Ovary (tissue), 9 donors: ENCODE data around the gene DACT2. TPM values are rescaled to one million over a fixed set of nuclear protein-coding genes. Genes with fewer than 3 reads are reported as not detected.

ENCODE experiments used
- DNase-seq, 5 donors: peaks; one replicate each; pipeline ENCODE4 v3.0.0-alpha.2; 2019 to 2020
- H3K27ac ChIP-seq, 2 donors: fragments of 200-600 bp; one replicate each; pipeline versions ENCODE4 v1.5.1 to v1.8.0; 2019 to 2022
- H3K27me3 ChIP-seq: fragments of 200-600 bp; one replicate; pipeline ENCODE4 v1.8.0; 2022
- H3K36me3 ChIP-seq: fragments of 200-600 bp; sonication (generic); one replicate; pipeline ENCODE4 v1.5.1; 2019
- H3K4me1 ChIP-seq: one replicate; pipeline ENCODE4 v1.8.1; 2013; ENCODE audit warnings: mild to moderate bottlenecking, moderate library complexity; ENCODE audit not compliant: insufficient read depth
- H3K4me3 ChIP-seq: fragments of 200-600 bp; sonication (generic); one replicate; pipeline ENCODE4 v1.5.1; 2017
- H3K9me3 ChIP-seq, 2 donors: fragments of 200-600 bp in 1 of 2; sonication (generic) in 1 of 2; one replicate each; pipeline versions ENCODE4 v1.5.1 to v1.8.1; 2013 to 2019; ENCODE audit warnings: mild to moderate bottlenecking in 1 of 2, moderate library complexity in 1 of 2
- CTCF ChIP-seq, 3 donors: fragments of 450-650 bp in 2 of 3; fragments of 200-600 bp in 1 of 3; IDR thresholded peaks; one replicate each; pipeline versions ENCODE4 v1.5.1 to v1.8.0; 2016 to 2022; ENCODE audit warnings: antibody characterized with exemption in 3 of 3, mild to moderate bottlenecking in 1 of 3
- EP300 ChIP-seq: sonication (generic); formaldehyde crosslinking; IDR thresholded peaks from one replicate; pipeline ENCODE4 v1.6.1; 2017; ENCODE audit warnings: antibody characterized with exemption
- POLR2A ChIP-seq: fragments of 450-650 bp; IDR thresholded peaks from one replicate; pipeline ENCODE4 v1.6.1; 2017; ENCODE audit warnings: antibody characterized with exemption, mild to moderate bottlenecking, moderate library complexity
- WGBS, 3 donors: extraction: QIAGEN DNeasy Blood & Tissue Kit in 1 of 3; methylation state at CpG; one replicate each; pipeline versions ENCODE4 v1.1.5 to v1.1.7; 2013 to 2017; 5-methylcytosine and 5-hydroxymethylcytosine counted together
- intact Hi-C, 4 donors: fragments of 100-400 bp; cut with DNase I; formaldehyde crosslinking; loops; one replicate each; pipeline versions ENCODE4 v1.11.0 to v1.15.1; 2022 to 2023
- polyA plus RNA-seq, 2 donors: library from polyadenylated mRNA; stranded (reverse); fragments of 200-250 nt in 1 of 2; fragments of 350-450 nt in 1 of 2; fragmentation: Illumina TruSeq in 1 of 2; extraction: RNeasy Lipid Tissue Mini Kit (QIAGEN cat#74804) in 1 of 2; gene quantifications; one replicate each; pipeline ENCODE4 v1.2.3, GENCODE V29; 2013 to 2014
- total RNA-seq, 7 donors: library from RNA; depleted of rRNA in 2 of 7; stranded (reverse); fragments of >200 nt in 2 of 7; fragmentation: NEBNext Ultra II Directional in 3 of 7; extraction: Animal tissue kit (Norgen Biotek cat#: 25700) in 3 of 7; gene quantifications; one replicate each; pipeline versions ENCODE4 v1.1.0 to v1.2.4, GENCODE V29; 2016 to 2023
- donor health status: DM: no; HTN: no; CAD: no; lungs with moderate emphysema.
- donor health status: DM: no; HTN: no; CAD: no.
- donor health status: Bipolar disorder and iron deficiency.
- donor health status: DM: yes; HTN: yes; CAD: no.
- donor health status: DM: no; HTN: no; CAD: no.
- donor health status: DM: yes; HTN: yes; CAD: no.

DACT2 gene
- total and polyA plus RNA-seq, 9 donors: 0.17 to 4.4 (median 0.71) TPM; not detected in 2

DNA sequence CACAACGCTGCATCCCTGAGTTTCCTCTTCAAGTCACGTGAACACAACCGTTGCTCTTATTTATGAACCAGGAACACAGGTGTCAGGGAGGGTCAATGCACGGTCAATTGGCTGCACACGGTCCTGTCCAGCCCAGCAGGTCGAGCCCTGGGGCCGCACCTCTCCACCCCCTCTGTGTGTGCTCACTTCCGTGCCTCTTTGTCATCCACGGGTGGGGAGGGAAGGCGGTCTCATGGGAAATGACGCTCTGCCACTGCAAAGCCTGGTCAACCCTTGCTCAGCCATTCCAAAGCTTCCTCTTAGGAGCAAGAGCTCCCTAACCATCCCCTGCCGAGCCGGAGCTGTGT, 38.7 kb downstream of the DACT2 start:
- no peak for TF ChIP-seq CTCF (IDR thresholded peaks at IDR 0.05)
- TF ChIP-seq EP300: no peak
- TF ChIP-seq POLR2A: no peak
- intact Hi-C loops: no loop called here
- WGBS, 3 donors: 63 to 70% (median 69%) methylated on average over 13 of the region's 13 CpGs
- no peak for DNase-seq
- Histone ChIP-seq H3K4me1 (no peaks in the 10 kb centered on the region), H3K9me3 (no peaks in the 10 kb centered on the region), H3K27me3 (no peaks in the 10 kb centered on the region), H3K36me3 (no peaks in the 10 kb centered on the region), H3K27ac (no peak overlapping the region), H3K4me3 (no peak overlapping the region)

- intact Hi-C loops: no loop called here
- 47 to 57% (median 57%) methylated on average over 21 of the region's 21 CpGs for WGBS, 3 donors
- H3K27ac ChIP-seq: no peak overlapping the region
- no peak for DNase-seq
- TF ChIP-seq EP300: no peak
- TF ChIP-seq POLR2A: no peak
- TF ChIP-seq CTCF (IDR thresholded peaks at IDR 0.05): no peak
- no peaks in the 10 kb centered on the region for H3K4me1 ChIP-seq
- H3K36me3 ChIP-seq: no peaks in the 10 kb centered on the region
- H3K9me3 ChIP-seq: no peaks in the 10 kb centered on the region
- no peaks in the 10 kb centered on the region for H3K27me3 ChIP-seq
- H3K4me3 ChIP-seq: no peak overlapping the region
Observed at GRCh38 chr6:168280020-168280898, 39.3 kb downstream of the DACT2 start.

GRCh38 chr6:168279403-168279935, 40.1 kb downstream of the DACT2 start:
- H3K4me1 ChIP-seq: no peaks in the 10 kb centered on the region
- intact Hi-C loops: no loop called here
- H3K36me3 ChIP-seq: no peaks in the 10 kb centered on the region
- H3K4me3 ChIP-seq: no peak overlapping the region
- H3K27ac ChIP-seq: no peak overlapping the region
- no peaks in the 10 kb centered on the region for H3K9me3 ChIP-seq
- DNase-seq: no peak
- TF ChIP-seq EP300: no peak
- TF ChIP-seq POLR2A: no peak
- no peak for TF ChIP-seq CTCF (IDR thresholded peaks at IDR 0.05)
- 62 to 69% (median 63%) methylated on average over 21 of the region's 21 CpGs for WGBS, 3 donors
- H3K27me3 ChIP-seq: no peaks in the 10 kb centered on the region

DNA sequence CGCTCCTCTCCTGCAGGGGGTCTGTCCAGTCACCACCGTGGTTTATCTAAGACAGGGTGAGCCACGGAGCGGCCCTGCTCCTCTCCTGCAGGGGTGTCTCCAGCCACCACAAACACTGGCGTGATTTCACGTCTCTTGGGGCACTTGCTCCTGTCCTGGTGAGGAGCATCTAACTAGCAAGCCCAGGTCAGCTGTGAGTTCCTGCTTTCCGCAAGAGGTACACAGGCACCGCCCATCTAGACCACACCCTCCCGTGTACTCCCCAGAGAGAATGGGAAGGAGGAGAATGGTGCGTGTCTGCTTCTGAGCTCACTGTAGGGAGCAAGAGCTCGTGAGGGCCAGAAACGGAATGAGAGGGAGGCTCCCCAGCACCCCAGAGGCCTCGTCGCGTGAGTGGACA, 40.7 kb downstream of the DACT2 start:
- no peaks in the 10 kb centered on the region for H3K27me3 ChIP-seq
- H3K4me1 ChIP-seq: no peaks in the 10 kb centered on the region
- no peak overlapping the region for H3K27ac ChIP-seq
- no peak for TF ChIP-seq CTCF (IDR thresholded peaks at IDR 0.05)
- TF ChIP-seq EP300: no peak
- no peak for TF ChIP-seq POLR2A
- intact Hi-C loops: no loop called here
- WGBS, 3 donors: 78 to 84% (median 81%) methylated on average over 15 of the region's 15 CpGs
- H3K36me3 ChIP-seq: no peaks in the 10 kb centered on the region
- H3K4me3 ChIP-seq: no peak overlapping the region
- DNase-seq: no peak
- no peaks in the 10 kb centered on the region for H3K9me3 ChIP-seq
